Heart left ventricle (tissue), 16 donors: ENCODE results near the gene LHCGR. TPM values are rescaled to one million over a fixed set of nuclear protein-coding genes. Genes with fewer than 3 reads are reported as not detected.

Source experiments
- ATAC-seq, 4 donors: fragments of 200-7000 bp; cut with Tn5 transposase; one replicate each; pipeline ENCODE4 v1.9.1; 2020 to 2022; ENCODE audit warnings: moderate library complexity in 4 of 4, mild to moderate bottlenecking in 3 of 4, moderate number of reproducible peaks in 1 of 4
- DNase-seq, 5 donors: peaks; one replicate each; pipeline ENCODE4 v3.0.0-alpha.2; 2020
- H3K27ac ChIP-seq, 12 donors: fragments of 200-600 bp; sonication (generic) in 4 of 12; one replicate each; pipeline versions ENCODE4 v1.5.0 to v1.8.0; 2016 to 2022; ENCODE audit warnings: mild to moderate bottlenecking in 2 of 12
- H3K27me3 ChIP-seq, 9 donors: fragments of 200-600 bp; sonication (generic) in 2 of 9; one replicate each; pipeline versions ENCODE4 v1.5.1 to v1.8.0; 2016 to 2022; ENCODE audit warnings: mild to moderate bottlenecking in 3 of 9
- H3K36me3 ChIP-seq, 9 donors: fragments of 200-600 bp; sonication (generic) in 2 of 9; one replicate each; pipeline versions ENCODE4 v1.5.0 to v1.8.0; 2018 to 2022; ENCODE audit warnings: mild to moderate bottlenecking in 2 of 9
- H3K4me1 ChIP-seq, 12 donors: fragments of 200-600 bp; sonication (generic) in 4 of 12; one replicate each; pipeline versions ENCODE4 v1.5.0 to v1.8.0; 2016 to 2022; ENCODE audit warnings: mild to moderate bottlenecking in 3 of 12
- H3K4me3 ChIP-seq, 12 donors: fragments of 200-600 bp; sonication (generic) in 4 of 12; one replicate each; pipeline versions ENCODE4 v1.5.0 to v1.8.0; 2017 to 2022; ENCODE audit warnings: mild to moderate bottlenecking in 9 of 12, moderate library complexity in 4 of 12
- H3K9me3 ChIP-seq, 12 donors: fragments of 200-600 bp; sonication (generic) in 4 of 12; one replicate each; pipeline versions ENCODE4 v1.5.0 to v1.8.0; 2016 to 2022; ENCODE audit warnings: mild to moderate bottlenecking in 1 of 12
- POLR2A ChIP-seq, 2 donors: fragments of 450-650 bp; IDR thresholded peaks; one replicate each; pipeline ENCODE4 v1.6.1; 2017; ENCODE audit warnings: antibody characterized with exemption in 2 of 2, mild to moderate bottlenecking in 2 of 2, moderate library complexity in 2 of 2
- WGBS, 4 donors: extraction: QIAGEN DNeasy Blood & Tissue Kit in 2 of 4; methylation state at CpG; one replicate each; pipeline versions ENCODE4 v1.1.5 to v1.1.7; 2013 to 2018; 5-methylcytosine and 5-hydroxymethylcytosine counted together
- intact Hi-C, 10 donors: fragments of 100-400 bp; cut with DNase I; formaldehyde crosslinking; loops; one replicate each; pipeline versions ENCODE4 v1.11.1 to v1.14.2; 2022
- polyA plus RNA-seq, 2 donors: library from polyadenylated mRNA; stranded (reverse); fragments of 200-250 nt; gene quantifications; one replicate each; pipeline ENCODE4 v1.2.3, GENCODE V29; 2013
- total RNA-seq, 9 donors: library from RNA; depleted of rRNA in 2 of 9; stranded (reverse); fragments of >200 nt in 2 of 9; fragmentation: NEBNext Ultra II Directional in 3 of 9; extraction: Animal tissue kit (Norgen Biotek cat#: 25700) in 3 of 9; gene quantifications; one replicate each; pipeline versions ENCODE4 v1.1.0 to v1.2.4, GENCODE V29; 2016 to 2023
- TF ChIP-seq, protein P1 (sequence below), 12 donors: fragments of 200-600 bp; sonication (generic) in 4 of 12; IDR thresholded peaks; one replicate each; pipeline versions ENCODE4 v1.5.0 to v1.8.0; 2018 to 2022; ENCODE audit warnings: antibody characterized with exemption in 12 of 12, mild to moderate bottlenecking in 5 of 12
- donor health status: ischemic (EF 13 %, LVEDD 7.1; RV severe dilation, severe dysfunction).
- donor health status: healthy with polysubstance abuse.
- donor health status: DM: no; HTN: yes; CAD: no.
- donor health status: DM: no; HTN: no; CAD: no.
- donor health status: ischemic (EF 25% LVEDD 6.9; RV normal size, moderate dysfunction).
- donor health status: ischemic (EF 25% LVEDD 5.7; RV mildly dilated, moderate dysfunction).
- donor health status: healthy.
- donor health status: DM: yes; HTN: yes; CAD: no.
- donor health status: ischemic (EF 35%, LVEDD 5.7; RV mildly dilated, moderate dysfunction).
- donor health status: nonischemic (EF 11% LVEDD 7.7; RV severe dilation, severe dysfunction).
- donor health status: DM: yes; HTN: yes; CAD: no.
- donor health status: PGD.
- donor health status: ischemic (EF 29% LVEDD 5.4; RV normal size, mild dysfunction).
- donor health status: nonischemic (EF 23%, LVEDD 6.1; RV moderate dilation, normal function).

Gene LHCGR
- total and polyA plus RNA-seq, 11 donors = 0.09 to 1.4 (median 0.42) TPM; not detected in 6

- DNase-seq (no peak), ATAC-seq (no peak)
- no peaks in the 10 kb centered on the region for H3K36me3 ChIP-seq
- H3K27ac ChIP-seq = no peak overlapping the region
- H3K9me3 ChIP-seq = no peaks in the 10 kb centered on the region
- TF ChIP-seq POLR2A (IDR thresholded peaks at IDR 0.05) = no peak
- TF ChIP-seq, protein P1, sequence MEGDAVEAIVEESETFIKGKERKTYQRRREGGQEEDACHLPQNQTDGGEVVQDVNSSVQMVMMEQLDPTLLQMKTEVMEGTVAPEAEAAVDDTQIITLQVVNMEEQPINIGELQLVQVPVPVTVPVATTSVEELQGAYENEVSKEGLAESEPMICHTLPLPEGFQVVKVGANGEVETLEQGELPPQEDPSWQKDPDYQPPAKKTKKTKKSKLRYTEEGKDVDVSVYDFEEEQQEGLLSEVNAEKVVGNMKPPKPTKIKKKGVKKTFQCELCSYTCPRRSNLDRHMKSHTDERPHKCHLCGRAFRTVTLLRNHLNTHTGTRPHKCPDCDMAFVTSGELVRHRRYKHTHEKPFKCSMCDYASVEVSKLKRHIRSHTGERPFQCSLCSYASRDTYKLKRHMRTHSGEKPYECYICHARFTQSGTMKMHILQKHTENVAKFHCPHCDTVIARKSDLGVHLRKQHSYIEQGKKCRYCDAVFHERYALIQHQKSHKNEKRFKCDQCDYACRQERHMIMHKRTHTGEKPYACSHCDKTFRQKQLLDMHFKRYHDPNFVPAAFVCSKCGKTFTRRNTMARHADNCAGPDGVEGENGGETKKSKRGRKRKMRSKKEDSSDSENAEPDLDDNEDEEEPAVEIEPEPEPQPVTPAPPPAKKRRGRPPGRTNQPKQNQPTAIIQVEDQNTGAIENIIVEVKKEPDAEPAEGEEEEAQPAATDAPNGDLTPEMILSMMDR (IDR thresholded peaks at IDR 0.05) = no peak
- H3K4me1 ChIP-seq = no peaks in the 10 kb centered on the region
- intact Hi-C loops = loop anchor here in 1 of 10 donors (10.0 kb wide), 1 partner anchor 118 kb away; no protein-coding TSS in a partner anchor
- WGBS, 4 donors = 54 to 87% (median 80%) methylated on average over 1 of the region's 1 CpG
- H3K4me3 ChIP-seq = no peak overlapping the region
- H3K27me3 ChIP-seq = no peaks in the 10 kb centered on the region
Measured at GRCh38 chr2:48722391-48722790, 33.1 kb downstream of the LHCGR start.

DNA sequence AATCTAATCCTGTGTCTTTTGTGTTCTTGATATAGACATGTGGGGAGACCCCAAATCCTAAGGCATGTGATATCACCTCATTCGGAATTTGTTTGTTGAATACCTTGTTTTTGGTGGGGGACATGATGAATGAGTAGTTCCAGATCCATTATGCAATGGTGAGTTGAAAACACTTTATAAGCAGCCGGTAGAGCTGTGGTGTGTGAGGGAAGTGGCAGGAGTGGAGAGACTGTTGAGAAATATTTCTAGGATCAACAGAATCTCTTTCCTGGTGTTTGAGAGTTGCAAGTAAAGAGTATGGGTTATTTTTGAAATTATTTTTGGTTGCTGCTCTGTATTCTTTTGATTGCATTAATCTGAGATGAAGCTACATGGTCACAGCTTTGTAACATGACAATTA is 34.4 kb downstream of the LHCGR start:
- ATAC-seq (no peak), DNase-seq (no peak)
- 87 to 93% (median 90%) methylated on average over 2 of the region's 2 CpGs for WGBS, 4 donors
- no peak overlapping the region for H3K27ac ChIP-seq
- H3K27me3 ChIP-seq = no peaks in the 10 kb centered on the region
- no peaks in the 10 kb centered on the region for H3K36me3 ChIP-seq
- no peak for TF ChIP-seq POLR2A (IDR thresholded peaks at IDR 0.05)
- TF ChIP-seq, protein P1 (IDR thresholded peaks at IDR 0.05) = no peak
- H3K4me1 ChIP-seq = no peaks in the 10 kb centered on the region
- intact Hi-C loops = loop anchor here in 1 of 10 donors (10.0 kb wide), 1 partner anchor 116 kb away; no protein-coding TSS in a partner anchor
- no peak overlapping the region for H3K4me3 ChIP-seq
- H3K9me3 ChIP-seq = no peaks in the 10 kb centered on the region

DNA sequence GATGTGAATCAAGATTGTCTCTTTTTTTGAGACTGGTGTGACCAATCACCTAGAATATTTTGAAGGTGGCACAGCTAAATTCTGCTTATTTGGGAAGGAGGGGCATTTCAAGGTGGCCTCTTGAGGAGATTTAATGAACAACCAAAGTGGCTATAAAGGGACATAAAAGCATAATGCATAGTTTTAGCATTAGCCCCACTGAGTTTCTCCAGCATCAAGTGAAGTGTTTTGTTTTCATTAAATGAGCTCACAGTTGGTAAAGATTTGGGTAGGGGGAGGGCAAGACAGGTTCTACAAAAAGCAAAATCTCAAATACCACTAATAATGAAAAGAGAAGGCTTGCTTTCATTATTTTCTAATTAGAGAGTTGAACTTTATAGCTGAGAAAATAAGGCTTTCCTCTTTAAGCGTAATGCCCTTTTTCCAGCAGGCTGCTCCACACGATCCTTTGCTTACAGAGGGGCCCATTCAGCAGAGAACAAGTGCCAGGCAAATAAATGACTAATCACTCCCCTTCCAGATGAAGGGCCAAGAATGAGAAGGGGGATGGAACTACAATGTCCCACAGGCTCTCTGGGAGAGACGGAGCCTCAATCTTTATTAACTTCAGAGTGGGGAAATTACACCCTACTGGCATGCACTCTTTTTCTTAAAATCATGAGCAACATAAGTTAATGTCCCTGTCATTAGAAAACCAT is 35.9 kb downstream of the LHCGR start:
- no peaks in the 10 kb centered on the region for H3K36me3 ChIP-seq
- no peaks in the 10 kb centered on the region for H3K9me3 ChIP-seq
- peaks cover 0 to 11% (median 0%) of the 10 kb centered on the region in 12 donors for H3K4me1 ChIP-seq
- no peak overlapping the region for H3K4me3 ChIP-seq
- no peak for DNase-seq
- WGBS, 4 donors = 75 to 82% (median 79%) methylated on average over 3 of the region's 3 CpGs
- TF ChIP-seq, protein P1 (IDR thresholded peaks at IDR 0.05) = no peak
- no peak for TF ChIP-seq POLR2A (IDR thresholded peaks at IDR 0.05)
- intact Hi-C loops = loop anchor here in 1 of 10 donors (10.0 kb wide), 1 partner anchor 115 kb away; no protein-coding TSS in a partner anchor
- H3K27ac ChIP-seq = no peak overlapping the region
- no peak for ATAC-seq
- no peaks in the 10 kb centered on the region for H3K27me3 ChIP-seq

- ATAC-seq = no peak
- Histone ChIP-seq H3K9me3 (no peaks in the 10 kb centered on the region), H3K4me3 (no peak overlapping the region), H3K27me3 (no peaks in the 10 kb centered on the region), H3K4me1 (peaks cover 0 to 15% (median 0%) of the 10 kb centered on the region in 12 donors), H3K27ac (no peak overlapping the region), H3K36me3 (no peaks in the 10 kb centered on the region)
- 55 to 69% (median 59%) methylated on average over 3 of the region's 3 CpGs for WGBS, 4 donors
- intact Hi-C loops = no loop called here
- no peak for TF ChIP-seq POLR2A (IDR thresholded peaks at IDR 0.05)
- TF ChIP-seq, protein P1 (IDR thresholded peaks at IDR 0.05) = no peak
- no peak for DNase-seq
Measured at GRCh38 chr2:48717846-48718245, 37.7 kb downstream of the LHCGR start.
